Neural cell (in vitro differentiated cells): ENCODE results near the gene BTRC. TPM values are rescaled to one million over a fixed set of nuclear protein-coding genes. Genes with fewer than 3 reads are reported as not detected.
"Not testable (repeated sequence)": the region's sequence is repeated elsewhere in the genome, so short reads cannot be mapped to it uniquely, and the experiment has no call there.

Source experiments
- H2AFZ ChIP-seq: fragments of 200-600, 300-800 bp; sonication (generic), shearing (Covaris generic); 2 replicates; pipeline ENCODE4 v1.6.0; 2014; ENCODE audit warnings: low read depth, mild to moderate bottlenecking, antibody characterized with exemption, low read length, moderate library complexity
- H3F3A ChIP-seq: fragments of 200-600 bp; shearing (Covaris generic); 2 replicates; pipeline ENCODE4 v1.6.1; 2016; ENCODE audit warnings: mild to moderate bottlenecking, moderate library complexity, mixed read lengths, antibody characterized with exemption, low read length; ENCODE audit not compliant: insufficient read depth, poor library complexity, severe bottlenecking
- H3K27ac ChIP-seq: fragments of 200-600, 300-800 bp; sonication (generic), shearing (Covaris generic); 2 replicates; pipeline ENCODE4 v1.5.1; 2014; ENCODE audit warnings: mild to moderate bottlenecking, low read length, moderate library complexity
- H3K27me3 ChIP-seq: fragments of 300-800, 200-600 bp; sonication (generic), shearing (Covaris generic); 2 replicates; pipeline ENCODE4 v1.6.0; 2014; ENCODE audit warnings: mild to moderate bottlenecking, low read depth, low read length, moderate library complexity; ENCODE audit not compliant: insufficient read depth
- H3K36me3 ChIP-seq: fragments of 300-800, 200-600 bp; sonication (generic), shearing (Covaris generic); 2 replicates; pipeline ENCODE4 v1.5.1; 2014; ENCODE audit warnings: mild to moderate bottlenecking, antibody characterized with exemption, low read length, moderate library complexity; ENCODE audit not compliant: insufficient read depth
- H3K4me2 ChIP-seq: fragments of 300-800, 200-600 bp; sonication (generic), shearing (Covaris generic); 2 replicates; pipeline ENCODE4 v1.6.0; 2014; ENCODE audit warnings: mild to moderate bottlenecking, low read length
- H3K4me3 ChIP-seq: fragments of 300-800, 200-600 bp; sonication (generic), shearing (Covaris generic); 2 replicates; pipeline ENCODE4 v1.5.1; 2014; ENCODE audit warnings: mild to moderate bottlenecking, low read length, moderate library complexity
- H3K79me2 ChIP-seq: fragments of 200-600 bp; shearing (Covaris generic); replicated peaks from 2 replicates; pipeline ENCODE4 v1.6.0; 2014; ENCODE audit warnings: mild to moderate bottlenecking, low read length, moderate library complexity; ENCODE audit not compliant: insufficient read depth
- H3K9ac ChIP-seq: fragments of 300-800, 200-600 bp; sonication (generic), shearing (Covaris generic); 2 replicates; pipeline ENCODE4 v1.6.1; 2016; ENCODE audit warnings: mild to moderate bottlenecking, low read length, mixed read lengths
- H3K9me2 ChIP-seq: fragments of 200-600 bp; shearing (Covaris generic); 2 replicates; pipeline ENCODE4 v1.6.1; 2016; ENCODE audit warnings: mild to moderate bottlenecking, low read length, mixed read lengths; ENCODE audit not compliant: insufficient read depth
- H3K9me3 ChIP-seq: fragments of 200-600, 300-800 bp; sonication (generic), shearing (Covaris generic); 2 replicates; pipeline ENCODE4 v1.6.1; 2016; ENCODE audit warnings: mild to moderate bottlenecking, mixed run types, low read length, moderate library complexity, mixed read lengths
- H4K20me1 ChIP-seq: fragments of 200-600 bp; shearing (Covaris generic); 2 replicates; pipeline ENCODE4 v1.6.1; 2016; ENCODE audit warnings: mild to moderate bottlenecking, mixed run types; ENCODE audit not compliant: insufficient read depth
- CTCF ChIP-seq: fragments of 450-650 bp; IDR thresholded peaks from 2 replicates; pipeline ENCODE4 v1.5.1; 2014; ENCODE audit warnings: antibody characterized with exemption, mild to moderate bottlenecking, moderate library complexity; ENCODE audit not compliant: poor library complexity, severe bottlenecking
- EP300 ChIP-seq: fragments of 450-650 bp; conservative IDR thresholded peaks from 2 replicates; pipeline ENCODE4 v1.6.1; 2014; ENCODE audit warnings: antibody characterized with exemption, mild to moderate bottlenecking, moderate library complexity; ENCODE audit not compliant: poor library complexity, severe bottlenecking
- EZH2 ChIP-seq: fragments of 200-600, 300-800 bp; shearing (Covaris generic), sonication (generic); IDR thresholded peaks from 2 replicates; pipeline ENCODE4 v1.6.1; 2014; ENCODE audit warnings: antibody characterized with exemption, low read length, borderline replicate concordance, mild to moderate bottlenecking; ENCODE audit not compliant: insufficient read depth, poor library complexity, severe bottlenecking
- MXI1 ChIP-seq: fragments of 450-650 bp; conservative IDR thresholded peaks from 2 replicates; pipeline ENCODE4 v1.6.1; 2014; ENCODE audit warnings: antibody characterized with exemption, mild to moderate bottlenecking; ENCODE audit not compliant: poor library complexity, severe bottlenecking
- POLR2AphosphoS5 ChIP-seq: IDR thresholded peaks from 2 replicates; pipeline ENCODE4 v1.6.1; 2012
- RAD21 ChIP-seq: fragments of 450-650 bp; conservative IDR thresholded peaks from 2 replicates; pipeline ENCODE4 v1.6.1; 2014; ENCODE audit warnings: antibody characterized with exemption, mild to moderate bottlenecking, moderate library complexity
- REST ChIP-seq: IDR thresholded peaks from 2 replicates; pipeline ENCODE4 v1.6.1; 2012; ENCODE audit warnings: borderline replicate concordance
- SMC3 ChIP-seq: fragments of 450-650 bp; conservative IDR thresholded peaks from 2 replicates; pipeline ENCODE4 v1.6.1; 2014; ENCODE audit warnings: antibody characterized with exemption, mild to moderate bottlenecking, moderate library complexity; ENCODE audit not compliant: poor library complexity
- TAF1 ChIP-seq: IDR thresholded peaks from 2 replicates; pipeline ENCODE4 v1.6.1; 2012; ENCODE audit warnings: low read depth
- polyA plus RNA-seq: library from polyadenylated mRNA; depleted of rRNA; stranded (reverse); fragments of >200 nt; gene quantifications from 2 replicates; pipeline ENCODE4 v1.2.3, GENCODE V29; 2014

BTRC gene
- polyA plus RNA-seq, 1 donor from 2014 or later: 32.6 TPM

GRCh38 chr10:101386659-101387259 is 32.8 kb downstream of the BTRC start:
- Histone ChIP-seq H3K27me3 (no peaks in the 10 kb centered on the region), H3K79me2 (peaks cover 14% of the 10 kb centered on the region), H2AFZ (no peak overlapping the region), H3K27ac (no peak overlapping the region), H3K4me2 (no peak overlapping the region), H4K20me1 (no peaks in the 10 kb centered on the region), H3K9me2 (no peaks in the 10 kb centered on the region), H3K9me3 (no peaks in the 10 kb centered on the region), H3K4me3 (no peak overlapping the region), H3K9ac (no peak overlapping the region), H3K36me3 (no peaks in the 10 kb centered on the region), H3F3A (no peaks in the 10 kb centered on the region)
- no peak for TF ChIP-seq SMC3
- no peak for TF ChIP-seq REST
- no peak for TF ChIP-seq MXI1
- no peak for TF ChIP-seq TAF1
- no peak for TF ChIP-seq EP300
- no peak for TF ChIP-seq RAD21
- no peak for TF ChIP-seq CTCF
- no peak for TF ChIP-seq POLR2AphosphoS5
- no peak for TF ChIP-seq EZH2

GRCh38 chr10:101388676-101389276 is 34.8 kb downstream of the BTRC start:
- H3F3A ChIP-seq: no peaks in the 10 kb centered on the region
- peaks cover 15% of the 10 kb centered on the region for H3K79me2 ChIP-seq
- no peak overlapping the region for H3K27ac ChIP-seq
- H2AFZ ChIP-seq: no peak overlapping the region
- H3K9ac ChIP-seq: no peak overlapping the region
- no peak overlapping the region for H3K4me2 ChIP-seq
- TF ChIP-seq CTCF (no peak), EZH2 (no peak), EP300 (no peak), MXI1 (no peak), RAD21 (no peak), SMC3 (no peak), REST (no peak), POLR2AphosphoS5 (no peak), TAF1 (no peak)
- H4K20me1 ChIP-seq: no peaks in the 10 kb centered on the region
- H3K9me3 ChIP-seq: no peaks in the 10 kb centered on the region
- H3K9me2 ChIP-seq: no peaks in the 10 kb centered on the region
- H3K36me3 ChIP-seq: no peaks in the 10 kb centered on the region
- H3K27me3 ChIP-seq: no peaks in the 10 kb centered on the region
- no peak overlapping the region for H3K4me3 ChIP-seq

GRCh38 chr10:101389532-101389931 is 35.6 kb downstream of the BTRC start:
- H3K36me3 ChIP-seq, H3K4me2 ChIP-seq, H3K9ac ChIP-seq, H3K79me2 ChIP-seq, H3F3A ChIP-seq, H3K27me3 ChIP-seq, H3K4me3 ChIP-seq, H3K27ac ChIP-seq, H2AFZ ChIP-seq, H3K9me2 ChIP-seq, H4K20me1 ChIP-seq, H3K9me3 ChIP-seq: not testable (repeated sequence)
